ENCODE results near the gene SERPINF2. TPM values are rescaled to one million over a fixed set of nuclear protein-coding genes. Genes with fewer than 3 reads are reported as not detected.
"Not testable (repeated sequence)": the region's sequence is repeated elsewhere in the genome, so short reads cannot be mapped to it uniquely, and the experiment has no call there.

SERPINF2 gene
- total RNA-seq, 1 experiment from 2014 or later: 59.9 TPM

DNA sequence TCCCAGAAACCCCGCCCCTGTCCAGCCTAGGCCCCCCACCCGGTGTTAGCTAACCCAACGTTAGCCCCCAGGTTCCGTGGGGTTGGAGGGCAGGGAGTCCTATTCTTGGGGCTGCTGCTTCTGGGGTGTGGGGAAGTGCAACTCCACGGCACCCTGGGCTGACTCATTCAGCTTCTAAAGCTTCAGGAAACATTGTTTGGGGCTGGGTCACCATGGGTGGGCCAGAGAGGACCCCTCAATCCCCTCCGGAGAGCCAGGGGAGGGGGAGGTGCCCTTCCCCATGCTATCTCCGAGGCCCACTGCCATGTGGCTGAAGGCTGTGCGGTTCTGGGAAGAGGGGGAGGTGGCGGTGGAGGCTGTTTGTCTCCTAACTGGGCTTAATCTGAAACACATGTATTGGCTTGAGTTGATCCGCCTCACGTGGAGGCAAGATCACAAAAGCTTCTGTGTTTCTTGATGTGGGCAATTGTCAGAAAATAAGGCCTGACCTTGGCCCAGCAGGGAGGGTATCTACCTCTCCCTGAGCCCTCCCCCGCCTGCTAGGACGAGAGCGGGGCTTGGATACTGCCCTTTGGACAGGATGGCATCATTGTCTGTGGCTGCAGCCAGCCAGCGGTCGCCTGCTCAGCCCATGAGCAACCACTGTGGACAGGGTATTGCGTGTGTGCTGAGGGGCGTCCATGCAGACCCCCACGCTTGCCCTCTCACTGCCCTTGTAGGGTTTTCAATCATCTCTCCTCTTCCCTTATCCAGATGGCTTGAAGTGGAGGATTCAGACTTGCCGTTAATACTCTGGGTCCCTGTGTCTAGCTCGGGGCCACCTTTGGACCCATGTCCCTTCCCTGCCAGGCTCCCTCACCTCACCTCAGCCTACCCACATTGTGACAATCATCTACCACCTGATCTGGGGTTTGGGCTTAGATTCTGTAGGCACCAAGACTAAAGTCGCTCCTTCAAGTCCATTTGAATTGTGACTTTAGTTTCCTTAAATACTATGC, 20.5 kb downstream of the SERPINF2 start:
- CTCF ChIA-PET: interaction anchor here (0.5 to 1.5 kb wide), 3 partner anchors 20 to 226 kb away, joined by 3 to 4 read pairs (median 4); no protein-coding TSS in a partner anchor
- Histone ChIP-seq H3K4me1 (peaks cover 21% of the 10 kb centered on the region), H3K36me3 (ENCODE audit: control insufficient read depth, insufficient read depth, low read length) (no peaks in the 10 kb centered on the region), H3K9me3 (no peaks in the 10 kb centered on the region), H3K4me3 (ENCODE audit: low read depth, low read length) (peak overlapping the region; percentile 22), H3K27me3 (replicated peaks; ENCODE audit: control insufficient read depth, insufficient read depth, low read length) (no peaks in the 10 kb centered on the region)
- Mint-ChIP-seq H3K27me3 (ENCODE audit: insufficient read depth, unreplicated experiment) (no peaks in the 10 kb centered on the region), H3K4me1 (ENCODE audit: low read depth, unreplicated experiment) (peaks cover 9% of the 10 kb centered on the region), H3K36me3 (ENCODE audit: insufficient read depth, unreplicated experiment) (peaks cover 7% of the 10 kb centered on the region), H3K9me3 (ENCODE audit: unreplicated experiment) (no peaks in the 10 kb centered on the region), H3K27ac (ENCODE audit: unreplicated experiment) (no peak overlapping the region), H3K4me3 (ENCODE audit: unreplicated experiment) (no peak overlapping the region)
- TSS peak; percentile 58 for BruUV-seq (replicated peaks)
- no peak for DNase-seq
- intact Hi-C loops (cut with micrococcal nuclease; ENCODE audit: unreplicated experiment): no loop called here
- POLR2A ChIA-PET: interaction anchor here (1.5 kb wide), 1 partner anchor 46 kb away, joined by 3 read pairs; no protein-coding TSS in a partner anchor
- TF ChIP-seq, protein P1, sequence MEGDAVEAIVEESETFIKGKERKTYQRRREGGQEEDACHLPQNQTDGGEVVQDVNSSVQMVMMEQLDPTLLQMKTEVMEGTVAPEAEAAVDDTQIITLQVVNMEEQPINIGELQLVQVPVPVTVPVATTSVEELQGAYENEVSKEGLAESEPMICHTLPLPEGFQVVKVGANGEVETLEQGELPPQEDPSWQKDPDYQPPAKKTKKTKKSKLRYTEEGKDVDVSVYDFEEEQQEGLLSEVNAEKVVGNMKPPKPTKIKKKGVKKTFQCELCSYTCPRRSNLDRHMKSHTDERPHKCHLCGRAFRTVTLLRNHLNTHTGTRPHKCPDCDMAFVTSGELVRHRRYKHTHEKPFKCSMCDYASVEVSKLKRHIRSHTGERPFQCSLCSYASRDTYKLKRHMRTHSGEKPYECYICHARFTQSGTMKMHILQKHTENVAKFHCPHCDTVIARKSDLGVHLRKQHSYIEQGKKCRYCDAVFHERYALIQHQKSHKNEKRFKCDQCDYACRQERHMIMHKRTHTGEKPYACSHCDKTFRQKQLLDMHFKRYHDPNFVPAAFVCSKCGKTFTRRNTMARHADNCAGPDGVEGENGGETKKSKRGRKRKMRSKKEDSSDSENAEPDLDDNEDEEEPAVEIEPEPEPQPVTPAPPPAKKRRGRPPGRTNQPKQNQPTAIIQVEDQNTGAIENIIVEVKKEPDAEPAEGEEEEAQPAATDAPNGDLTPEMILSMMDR (IDR thresholded peaks at IDR 0.05; ENCODE audit: insufficient read depth in 1 of 2, low read depth in 1 of 2, low read length in 1 of 2, severe bottlenecking in 1 of 2, unreplicated experiment in 1 of 2): no peak

DNA sequence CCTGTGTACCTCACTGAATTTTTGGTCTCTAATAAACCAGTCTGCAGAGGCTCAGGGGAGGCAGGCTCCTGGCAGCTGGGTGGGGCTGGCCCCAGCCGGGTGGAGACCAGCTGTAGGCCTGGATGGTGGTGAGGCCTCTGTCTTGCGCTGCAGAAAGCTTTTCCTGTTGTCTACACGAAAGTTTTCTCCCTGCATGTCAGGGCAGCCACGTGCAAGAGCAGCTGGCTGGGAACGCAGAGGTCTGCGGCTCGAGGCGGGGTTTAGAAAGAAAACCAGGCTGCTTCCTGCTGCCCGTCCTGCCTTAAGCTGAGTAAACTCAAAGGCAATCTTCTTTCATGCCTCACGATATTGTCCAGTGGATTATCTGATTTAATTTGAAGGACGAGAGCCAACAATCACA, 21.6 kb downstream of the SERPINF2 start:
- no TSS peak for BruUV-seq (replicated peaks)
- no peak for DNase-seq
- intact Hi-C loops (cut with micrococcal nuclease; ENCODE audit: unreplicated experiment): no loop called here
- Mint-ChIP-seq H3K27me3 (ENCODE audit: insufficient read depth, unreplicated experiment) (no peaks in the 10 kb centered on the region), H3K27ac (ENCODE audit: unreplicated experiment) (no peak overlapping the region), H3K4me1 (ENCODE audit: low read depth, unreplicated experiment) (peaks cover 9% of the 10 kb centered on the region), H3K36me3 (ENCODE audit: insufficient read depth, unreplicated experiment) (peaks cover 8% of the 10 kb centered on the region), H3K9me3 (ENCODE audit: unreplicated experiment) (no peaks in the 10 kb centered on the region), H3K4me3 (ENCODE audit: unreplicated experiment) (no peak overlapping the region)
- ChIA-PET POLR2A (interaction anchor here (0.6 kb wide), 1 partner anchor 308 kb away, joined by 3 read pairs; the partner anchor contains the start of gene CRK), CTCF (no interaction called here)
- H3K36me3 ChIP-seq (ENCODE audit: control insufficient read depth, insufficient read depth, low read length): no peaks in the 10 kb centered on the region
- no peak overlapping the region for H3K4me3 ChIP-seq (ENCODE audit: low read depth, low read length)
- no peaks in the 10 kb centered on the region for H3K27me3 ChIP-seq (replicated peaks; ENCODE audit: control insufficient read depth, insufficient read depth, low read length)
- peaks cover 26% of the 10 kb centered on the region for H3K4me1 ChIP-seq
- TF ChIP-seq, protein P1 (IDR thresholded peaks at IDR 0.05; ENCODE audit: insufficient read depth in 1 of 2, low read depth in 1 of 2, low read length in 1 of 2, severe bottlenecking in 1 of 2, unreplicated experiment in 1 of 2): no peak
- no peaks in the 10 kb centered on the region for H3K9me3 ChIP-seq

DNA sequence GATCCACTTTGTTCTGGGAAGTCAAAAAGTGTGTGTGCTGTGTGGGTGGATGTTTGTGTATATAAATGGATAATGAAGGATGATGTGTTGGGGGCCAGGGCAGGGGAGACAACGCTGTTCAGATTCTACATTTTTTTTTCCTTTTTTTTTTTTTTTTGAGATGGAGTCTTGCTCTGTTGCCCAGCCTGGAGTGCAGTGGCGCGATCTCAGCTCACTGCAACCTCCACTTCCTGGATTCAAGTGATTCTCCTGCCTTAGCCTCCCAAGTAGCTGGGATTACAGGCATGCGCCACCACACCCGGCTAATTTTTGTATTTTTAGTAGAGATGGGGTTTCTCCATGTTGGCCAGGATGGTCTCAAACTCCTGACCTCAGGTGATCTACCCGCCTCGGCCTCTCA, 22.0 kb downstream of the SERPINF2 start:
- H3K9me3 ChIP-seq; H3K27ac Mint-ChIP-seq (ENCODE audit: unreplicated experiment); CTCF ChIA-PET; H3K9me3 Mint-ChIP-seq (ENCODE audit: unreplicated experiment); DNase-seq; H3K4me3 Mint-ChIP-seq (ENCODE audit: unreplicated experiment); H3K36me3 ChIP-seq (ENCODE audit: control insufficient read depth, insufficient read depth, low read length); H3K27me3 ChIP-seq (replicated peaks; ENCODE audit: control insufficient read depth, insufficient read depth, low read length); H3K27me3 Mint-ChIP-seq (ENCODE audit: insufficient read depth, unreplicated experiment); BruUV-seq (replicated peaks); intact Hi-C loops (cut with micrococcal nuclease; ENCODE audit: unreplicated experiment); H3K4me3 ChIP-seq (ENCODE audit: low read depth, low read length): not testable (repeated sequence)
- Mint-ChIP-seq H3K4me1 (ENCODE audit: low read depth, unreplicated experiment) (peaks cover 12% of the 10 kb centered on the region), H3K36me3 (ENCODE audit: insufficient read depth, unreplicated experiment) (peaks cover 12% of the 10 kb centered on the region)
- POLR2A ChIA-PET: interaction anchor here (0.6 kb wide), 1 partner anchor 309 kb away, joined by 3 read pairs; the partner anchor contains the start of gene CRK
- peaks cover 30% of the 10 kb centered on the region for H3K4me1 ChIP-seq
